DMS 273 treated with DMSO at 0.1 percent for 48 hours (cell line): ENCODE results near the gene ZNF628.
"Not testable (repeated sequence)": the region's sequence is repeated elsewhere in the genome, so short reads cannot be mapped to it uniquely, and the experiment has no call there.

Experiments used
- DNase-seq: peaks from one replicate; lab custom pipeline; 2025; lab: John Stamatoyannopoulos, UW

The ZNF628 gene

GRCh38 chr19:55484593-55485438 is 8.4 kb downstream of the ZNF628 start, which contains the start of gene NAT14:
TSS of gene NAT14 (plus strand) at chr19:55485188. CDS start at chr19:55485709, 521 bp downstream.
- DNase-seq, result no peak

- DNase-seq, result no peak
These were observed 9.1 kb downstream of the ZNF628 start for GRCh38 chr19:55485439-55486011.

- no peak for DNase-seq
These were observed 9.9 kb downstream of the ZNF628 start for GRCh38 chr19:55486043-55486970.

- peak; percentile 68 for DNase-seq
These were observed 10.8 kb downstream of the ZNF628 start for GRCh38 chr19:55486971-55487923.

- no peak for DNase-seq
These were observed 11.7 kb downstream of the ZNF628 start, which contains the start of gene SSC5D for GRCh38 chr19:55487924-55488687. TSS of gene SSC5D (plus strand) at chr19:55488436. CDS start at chr19:55488590, 154 bp downstream.

- no peak for DNase-seq
These were observed 12.7 kb downstream of the ZNF628 start for GRCh38 chr19:55488986-55489710.

- no peak for DNase-seq
These were observed 13.5 kb downstream of the ZNF628 start for GRCh38 chr19:55489711-55490477.

GRCh38 chr19:55490478-55491432 is 14.3 kb downstream of the ZNF628 start:
- no peak for DNase-seq

GRCh38 chr19:55491546-55492360 is 15.3 kb downstream of the ZNF628 start:
- no peak for DNase-seq

GRCh38 chr19:55492362-55492944 is 16.0 kb downstream of the ZNF628 start:
- no peak for DNase-seq

GRCh38 chr19:55493052-55493644 is 16.7 kb downstream of the ZNF628 start:
- no peak for DNase-seq

- no peak for DNase-seq
These were observed 17.3 kb downstream of the ZNF628 start for GRCh38 chr19:55493645-55494171.

- no peak for DNase-seq
These were observed 17.9 kb downstream of the ZNF628 start for GRCh38 chr19:55494172-55494761.

GRCh38 chr19:55495646-55496349 is 19.4 kb downstream of the ZNF628 start:
- no peak for DNase-seq

GRCh38 chr19:55496820-55497219 is 20.4 kb downstream of the ZNF628 start:
- not testable (repeated sequence) for DNase-seq
